Left ventricle myocardium inferior (tissue), 1 donor: ENCODE data around the gene GPC6. TPM values are rescaled to one million over a fixed set of nuclear protein-coding genes. Genes with fewer than 3 reads are reported as not detected.

Experiments used
- DNase-seq: peaks from one replicate; pipeline ENCODE4 v3.0.0-alpha.2; 2020
- H3K27ac ChIP-seq: fragments of 200-600 bp; replicated peaks from 2 replicates; pipeline ENCODE4 v1.8.0; 2021
- H3K27me3 ChIP-seq: fragments of 200-600 bp; 2 replicates; pipeline ENCODE4 v1.8.0; 2021; ENCODE audit warnings: low read depth
- H3K36me3 ChIP-seq: fragments of 200-600 bp; 2 replicates; pipeline ENCODE4 v1.8.0; 2021
- H3K4me1 ChIP-seq: fragments of 200-600 bp; 2 replicates; pipeline ENCODE4 v1.8.0; 2021
- H3K4me3 ChIP-seq: fragments of 200-600 bp; 2 replicates; pipeline ENCODE4 v1.8.0; 2021; ENCODE audit warnings: mild to moderate bottlenecking, moderate library complexity
- H3K9me3 ChIP-seq: fragments of 200-600 bp; replicated peaks from 2 replicates; pipeline ENCODE4 v1.8.0; 2021
- intact Hi-C: fragments of 100-400 bp; cut with micrococcal nuclease; formaldehyde crosslinking; loops from one replicate; pipeline ENCODE4 v1.11.0; 2022
- total RNA-seq: library from RNA; stranded (reverse); fragmentation: NEBNext Ultra II Directional; extraction: Animal tissue kit (Norgen Biotek cat#: 25700); gene quantifications from one replicate; pipeline ENCODE4 v1.2.1, GENCODE V29; 2021
- TF ChIP-seq, protein P1 (sequence below): fragments of 200-600 bp; IDR thresholded peaks from 2 replicates; pipeline ENCODE4 v1.8.0; 2021; ENCODE audit warnings: antibody characterized with exemption, mild to moderate bottlenecking, borderline replicate concordance
- donor health status: DM: no; HTN: yes; CAD: no; lungs with severe emphysema.

The GPC6 gene
- total RNA-seq, 1 donor from 2014 or later: 1.8 TPM

DNA sequence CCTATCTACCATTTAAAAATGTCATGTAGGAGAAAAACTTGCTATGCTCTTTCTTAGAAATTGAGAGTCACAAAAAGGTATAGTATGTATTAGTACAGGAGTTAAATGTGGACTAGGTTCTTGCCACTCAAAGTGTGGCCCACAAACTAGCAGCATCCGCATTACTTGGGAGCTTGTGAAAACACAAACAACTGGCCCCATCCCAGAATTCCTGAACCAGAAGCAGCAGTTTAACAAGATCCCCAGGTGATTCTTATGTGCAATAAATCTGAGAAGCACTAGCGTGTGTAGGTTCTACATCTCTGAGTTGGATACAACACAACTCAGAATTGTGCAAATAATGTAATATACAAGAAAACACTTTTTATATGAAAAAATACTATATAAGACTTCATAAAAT lies 927.0 kb downstream of the GPC6 start:
- no peak overlapping the region for H3K27ac ChIP-seq
- no peaks in the 10 kb centered on the region for H3K27me3 ChIP-seq
- intact Hi-C loops: no loop called here
- no peaks in the 10 kb centered on the region for H3K9me3 ChIP-seq
- no peaks in the 10 kb centered on the region for H3K36me3 ChIP-seq
- no peak overlapping the region for H3K4me3 ChIP-seq
- TF ChIP-seq, protein P1, sequence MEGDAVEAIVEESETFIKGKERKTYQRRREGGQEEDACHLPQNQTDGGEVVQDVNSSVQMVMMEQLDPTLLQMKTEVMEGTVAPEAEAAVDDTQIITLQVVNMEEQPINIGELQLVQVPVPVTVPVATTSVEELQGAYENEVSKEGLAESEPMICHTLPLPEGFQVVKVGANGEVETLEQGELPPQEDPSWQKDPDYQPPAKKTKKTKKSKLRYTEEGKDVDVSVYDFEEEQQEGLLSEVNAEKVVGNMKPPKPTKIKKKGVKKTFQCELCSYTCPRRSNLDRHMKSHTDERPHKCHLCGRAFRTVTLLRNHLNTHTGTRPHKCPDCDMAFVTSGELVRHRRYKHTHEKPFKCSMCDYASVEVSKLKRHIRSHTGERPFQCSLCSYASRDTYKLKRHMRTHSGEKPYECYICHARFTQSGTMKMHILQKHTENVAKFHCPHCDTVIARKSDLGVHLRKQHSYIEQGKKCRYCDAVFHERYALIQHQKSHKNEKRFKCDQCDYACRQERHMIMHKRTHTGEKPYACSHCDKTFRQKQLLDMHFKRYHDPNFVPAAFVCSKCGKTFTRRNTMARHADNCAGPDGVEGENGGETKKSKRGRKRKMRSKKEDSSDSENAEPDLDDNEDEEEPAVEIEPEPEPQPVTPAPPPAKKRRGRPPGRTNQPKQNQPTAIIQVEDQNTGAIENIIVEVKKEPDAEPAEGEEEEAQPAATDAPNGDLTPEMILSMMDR: no peak
- peaks cover 8% of the 10 kb centered on the region for H3K4me1 ChIP-seq
- DNase-seq: no peak

DNA sequence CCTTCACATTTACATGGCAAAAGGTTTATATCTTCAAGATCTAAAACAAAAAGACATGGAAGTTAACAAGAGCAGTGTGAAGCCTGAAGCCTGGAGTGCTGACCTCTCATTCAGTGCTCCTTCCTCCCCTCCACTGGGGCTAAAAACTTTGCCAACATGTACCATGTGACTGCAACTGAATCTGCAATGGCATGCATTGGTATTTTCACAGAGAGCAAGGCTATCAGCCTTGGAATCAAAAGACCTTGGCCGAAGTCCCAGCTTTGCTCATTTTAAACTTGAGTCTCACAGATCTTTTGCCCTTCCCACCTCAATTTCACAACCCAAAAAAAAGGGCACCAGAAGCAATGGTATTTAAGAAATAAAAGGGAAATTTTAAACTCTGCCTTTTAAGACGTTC lies 927.8 kb downstream of the GPC6 start:
- no peak for DNase-seq
- Histone ChIP-seq H3K9me3 (no peaks in the 10 kb centered on the region), H3K4me1 (peaks cover 10% of the 10 kb centered on the region), H3K36me3 (no peaks in the 10 kb centered on the region), H3K27ac (no peak overlapping the region), H3K4me3 (no peak overlapping the region), H3K27me3 (no peaks in the 10 kb centered on the region)
- intact Hi-C loops: no loop called here
- TF ChIP-seq, protein P1: no peak

DNA sequence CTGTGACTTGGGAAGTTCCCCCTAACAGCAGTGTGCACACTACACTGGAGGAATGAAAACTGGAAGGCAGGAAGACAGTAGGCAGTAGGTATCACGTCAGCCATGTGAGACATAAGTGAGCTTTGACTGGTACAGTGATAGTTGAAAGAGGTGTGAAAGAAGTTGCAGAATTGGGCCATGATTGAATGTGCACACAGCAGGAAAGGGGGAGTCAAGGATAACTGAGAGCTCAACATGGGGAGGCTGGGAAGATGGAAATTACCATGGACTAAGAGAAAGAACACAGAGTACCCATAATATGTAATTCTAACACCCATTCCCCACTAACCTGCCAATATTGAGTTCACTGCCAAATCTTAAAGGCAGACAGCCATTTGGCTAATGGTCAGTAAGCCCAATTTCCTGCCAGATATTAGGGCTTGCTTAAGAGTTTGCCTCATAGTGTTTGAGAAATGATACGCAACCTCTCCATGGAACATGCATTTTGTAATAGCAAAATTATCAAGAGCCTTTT lies 931.2 kb downstream of the GPC6 start:
- Histone ChIP-seq H3K9me3 (no peaks in the 10 kb centered on the region), H3K27me3 (no peaks in the 10 kb centered on the region), H3K4me3 (no peak overlapping the region), H3K4me1 (peaks cover 10% of the 10 kb centered on the region), H3K36me3 (no peaks in the 10 kb centered on the region), H3K27ac (peak overlapping the region; percentile 27)
- intact Hi-C loops: no loop called here
- TF ChIP-seq, protein P1: no peak
- DNase-seq: no peak

DNA sequence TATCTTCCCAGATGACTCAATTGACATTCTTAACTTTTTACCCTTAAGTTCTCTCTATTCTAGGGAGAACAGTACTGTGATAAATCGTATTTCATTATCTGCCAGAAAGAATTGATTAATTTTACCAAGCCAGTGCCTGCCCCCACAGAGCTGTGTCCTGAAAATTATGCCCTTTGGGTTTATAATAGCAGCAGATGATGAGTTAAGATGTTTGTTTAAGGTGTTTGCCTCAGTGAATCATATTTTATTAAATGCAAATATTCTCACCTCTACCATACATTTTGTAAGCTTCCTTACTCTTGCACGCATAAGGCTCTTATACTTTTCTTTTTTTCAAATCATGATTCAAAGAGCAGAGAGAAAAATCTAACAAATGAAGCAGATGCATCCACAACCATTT lies 934.3 kb downstream of the GPC6 start:
- no peak for DNase-seq
- Histone ChIP-seq H3K27ac (no peak overlapping the region), H3K36me3 (no peaks in the 10 kb centered on the region), H3K4me1 (peaks cover 10% of the 10 kb centered on the region), H3K9me3 (no peaks in the 10 kb centered on the region), H3K4me3 (no peak overlapping the region), H3K27me3 (no peaks in the 10 kb centered on the region)
- TF ChIP-seq, protein P1: no peak
- intact Hi-C loops: no loop called here

DNA sequence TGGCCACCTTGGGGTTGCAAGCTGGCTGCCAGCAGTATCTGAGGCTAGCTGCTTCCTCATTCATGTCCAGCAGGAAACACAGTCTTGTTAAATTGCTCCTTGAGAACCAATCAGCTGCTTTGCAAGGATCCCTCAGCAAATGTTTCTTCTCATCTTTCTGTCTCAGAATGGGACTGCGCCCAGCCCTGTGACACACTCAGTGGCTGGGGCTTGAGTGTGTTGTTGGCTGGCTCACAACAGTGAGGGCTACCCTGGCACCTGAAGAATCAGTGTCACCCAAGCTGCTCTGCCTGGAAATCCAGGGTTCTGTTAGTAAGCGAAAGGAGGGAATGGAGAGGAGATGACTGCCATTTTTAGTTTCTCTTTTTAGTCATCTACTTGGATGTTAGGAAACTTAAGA lies 935.7 kb downstream of the GPC6 start:
- intact Hi-C loops: no loop called here
- no peak overlapping the region for H3K27ac ChIP-seq
- H3K9me3 ChIP-seq: no peaks in the 10 kb centered on the region
- DNase-seq: peak; percentile 30
- no peaks in the 10 kb centered on the region for H3K27me3 ChIP-seq
- H3K4me3 ChIP-seq: no peak overlapping the region
- TF ChIP-seq, protein P1: no peak
- H3K36me3 ChIP-seq: no peaks in the 10 kb centered on the region
- H3K4me1 ChIP-seq: peaks cover 10% of the 10 kb centered on the region

DNA sequence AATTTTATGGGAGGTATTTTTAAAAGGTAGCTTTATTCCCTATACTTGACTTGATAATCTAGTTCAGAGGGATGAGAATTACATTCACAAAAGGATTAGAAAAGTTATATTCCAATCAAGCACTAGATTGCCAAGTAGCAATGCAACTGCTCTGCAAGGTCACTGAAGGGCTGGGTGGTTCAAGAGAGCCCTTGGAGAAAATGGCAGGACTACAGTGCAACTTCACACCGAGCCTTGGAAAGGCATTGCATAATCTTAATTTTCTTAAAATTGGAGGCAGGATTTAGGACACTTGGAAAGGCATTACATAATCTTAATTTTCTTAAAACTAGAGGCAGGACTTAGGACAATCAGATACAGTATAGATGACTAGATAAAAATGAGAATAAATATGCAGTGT lies 936.9 kb downstream of the GPC6 start:
- TF ChIP-seq, protein P1: no peak
- no peaks in the 10 kb centered on the region for H3K27me3 ChIP-seq
- no peak overlapping the region for H3K27ac ChIP-seq
- H3K36me3 ChIP-seq: no peaks in the 10 kb centered on the region
- intact Hi-C loops: no loop called here
- H3K9me3 ChIP-seq: no peaks in the 10 kb centered on the region
- no peak overlapping the region for H3K4me3 ChIP-seq
- H3K4me1 ChIP-seq: peaks cover 2% of the 10 kb centered on the region
- DNase-seq: no peak
